ENCODE results near the gene FRAT2. TPM values are rescaled to one million over a fixed set of nuclear protein-coding genes. Genes with fewer than 3 reads are reported as not detected.
A peak's percentile ranks its signal among the peaks of the same experiment; 100 is the strongest.

FRAT2 gene
- total and polyA plus RNA-seq, 10 of the 15 experiments (the other 5 are each of a cell fraction or from before 2014, with no cell fraction given), result 0.69 to 5.9 (median 3.8) TPM

DNA sequence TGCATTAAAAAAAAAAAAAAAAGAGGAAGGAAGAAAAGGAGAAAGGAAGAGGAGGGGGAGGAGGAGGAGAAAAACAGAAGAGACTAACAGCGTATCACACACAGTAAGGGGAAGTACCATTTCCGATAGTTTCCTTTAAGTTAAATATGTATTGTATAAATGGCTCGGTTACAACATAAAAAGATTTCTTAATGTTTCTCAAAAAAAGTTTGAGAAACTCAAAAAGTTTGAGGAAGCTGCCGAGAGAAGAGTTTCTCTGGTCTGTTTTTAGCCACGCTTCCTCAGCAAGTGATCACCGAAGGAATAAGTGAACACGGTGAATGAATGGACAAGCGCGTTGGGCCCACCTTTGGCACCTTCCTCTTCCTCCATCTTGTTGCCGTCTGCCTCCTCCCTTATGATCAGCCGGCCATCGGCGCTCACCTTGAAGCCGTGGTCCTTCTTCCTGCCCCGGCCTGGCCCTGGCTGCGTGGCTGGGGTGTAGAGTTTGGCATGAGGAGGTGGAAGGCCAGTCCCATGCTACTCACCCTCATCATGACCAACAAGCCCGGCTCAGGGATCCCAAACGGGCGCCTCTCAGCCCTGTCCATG is 31.3 kb upstream of the FRAT2 start:
- H3K27ac ChIP-seq (ENCODE audit: control insufficient read depth, insufficient read depth), result 0 out of 2 replicates have a peak overlapping the region, but pooled peaks have one; percentile 6
- RAD21 ChIA-PET (ENCODE audit: unreplicated experiment), result no interaction called here
- H3K4me3 ChIP-seq, result no peak overlapping the region
- no peak for ATAC-seq
- CTCF ChIA-PET, result interaction anchor here (0.6 kb wide), 1 partner anchor 35 kb away, joined by 3 read pairs; the partner anchor contains the start of gene RRP12
- intact Hi-C loops (cut with micrococcal nuclease; ENCODE audit: unreplicated experiment), result no loop called here
- H3K4me1 ChIP-seq (ENCODE audit: control insufficient read depth, insufficient read depth, low read length), result no peaks in the 10 kb centered on the region; the same call in 1 of the 2 replicates
- WGBS (ENCODE audit: insufficient coverage, insufficient replicate concordance, low lambda C conversion rate, missing lambda C conversion rate), result 37% methylated on average over 19 of the region's 19 CpGs
- H2AFZ ChIP-seq (ENCODE audit: control insufficient read depth, low read depth, low read length), result no peak overlapping the region; the same call in 1 of the 2 replicates
- POLR2A ChIA-PET, result no interaction called here
- no peaks in the 10 kb centered on the region for H4K20me1 ChIP-seq (ENCODE audit: control insufficient read depth, insufficient read depth)
- H3K36me3 ChIP-seq (ENCODE audit: control insufficient read depth in 2 of 2, insufficient read depth in 2 of 2, low read length in 1 of 2), result peaks cover 10 to 18% of the 10 kb centered on the region in 2 experiments
- H3K27me3 ChIP-seq (replicated peaks in 1 of 2; ENCODE audit: control insufficient read depth in 2 of 2, insufficient read depth in 2 of 2, low read length in 1 of 2), result no peaks in the 10 kb centered on the region
- H3K4me2 ChIP-seq (ENCODE audit: control insufficient read depth, insufficient read depth), result no peak overlapping the region
- H3K9ac ChIP-seq (ENCODE audit: control insufficient read depth, insufficient read depth, low read length), result no peak overlapping the region
- in situ Hi-C loops (cut with MboI), result no loop called here
- DNase-seq (ENCODE audit: low read depth, low spot score), result no peak
- no peaks in the 10 kb centered on the region for H3K9me3 ChIP-seq (replicated peaks; ENCODE audit: control insufficient read depth, insufficient read depth, low read length)
- SMC1A ChIA-PET (ENCODE audit: uncharacterized antibody, unreplicated experiment), result no interaction called here
- BruUV-seq (replicated peaks), result no TSS peak
- no peaks in the 10 kb centered on the region for H3K79me2 ChIP-seq (ENCODE audit: control insufficient read depth, insufficient read depth, low read length)
- FAIRE-seq, result no peak
- TF ChIP-seq PBX3 (IDR thresholded peaks at IDR 0.05; ENCODE audit: insufficient replicate concordance, low read depth, low read length), result no peak
- TF ChIP-seq HCFC1 (IDR thresholded peaks at IDR 0.05; ENCODE audit: low read length), result no peak
- TF ChIP-seq, protein P1, sequence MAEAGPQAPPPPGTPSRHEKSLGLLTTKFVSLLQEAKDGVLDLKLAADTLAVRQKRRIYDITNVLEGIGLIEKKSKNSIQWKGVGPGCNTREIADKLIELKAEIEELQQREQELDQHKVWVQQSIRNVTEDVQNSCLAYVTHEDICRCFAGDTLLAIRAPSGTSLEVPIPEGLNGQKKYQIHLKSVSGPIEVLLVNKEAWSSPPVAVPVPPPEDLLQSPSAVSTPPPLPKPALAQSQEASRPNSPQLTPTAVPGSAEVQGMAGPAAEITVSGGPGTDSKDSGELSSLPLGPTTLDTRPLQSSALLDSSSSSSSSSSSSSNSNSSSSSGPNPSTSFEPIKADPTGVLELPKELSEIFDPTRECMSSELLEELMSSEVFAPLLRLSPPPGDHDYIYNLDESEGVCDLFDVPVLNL (IDR thresholded peaks at IDR 0.05; ENCODE audit: low read depth, low read length), result no peak
- no peak for TF ChIP-seq CREM (IDR thresholded peaks at IDR 0.05; ENCODE audit: low read depth)
- TF ChIP-seq EZH2 (IDR thresholded peaks at IDR 0.05; ENCODE audit: borderline replicate concordance, control insufficient read depth, low read depth, low read length), result no peak
- TF ChIP-seq CHD2 (IDR thresholded peaks at IDR 0.05; ENCODE audit: borderline replicate concordance, low read depth, low read length), result no peak
- TF ChIP-seq BACH1 (IDR thresholded peaks at IDR 0.05; ENCODE audit: borderline replicate concordance), result no peak
- TF ChIP-seq NRF1 (conservative IDR thresholded peaks at IDR 0.05; ENCODE audit: low read depth, low read length), result no peak
- no peak for TF ChIP-seq CBX5 (IDR thresholded peaks at IDR 0.05; ENCODE audit: low read depth)
- no peak for TF ChIP-seq RBBP5 (conservative IDR thresholded peaks at IDR 0.05)
- TF ChIP-seq FOXK2 (IDR thresholded peaks at IDR 0.05), result no peak
- TF ChIP-seq JUND (IDR thresholded peaks at IDR 0.05; ENCODE audit: low read depth, low read length), result no peak
- no peak for TF ChIP-seq RAD21 (IDR thresholded peaks at IDR 0.05; ENCODE audit: insufficient read depth, low read depth, low read length)
- TF ChIP-seq SKIL (IDR thresholded peaks at IDR 0.05; ENCODE audit: low read depth, poor library complexity, severe bottlenecking), result no peak
- TF ChIP-seq, protein P2, sequence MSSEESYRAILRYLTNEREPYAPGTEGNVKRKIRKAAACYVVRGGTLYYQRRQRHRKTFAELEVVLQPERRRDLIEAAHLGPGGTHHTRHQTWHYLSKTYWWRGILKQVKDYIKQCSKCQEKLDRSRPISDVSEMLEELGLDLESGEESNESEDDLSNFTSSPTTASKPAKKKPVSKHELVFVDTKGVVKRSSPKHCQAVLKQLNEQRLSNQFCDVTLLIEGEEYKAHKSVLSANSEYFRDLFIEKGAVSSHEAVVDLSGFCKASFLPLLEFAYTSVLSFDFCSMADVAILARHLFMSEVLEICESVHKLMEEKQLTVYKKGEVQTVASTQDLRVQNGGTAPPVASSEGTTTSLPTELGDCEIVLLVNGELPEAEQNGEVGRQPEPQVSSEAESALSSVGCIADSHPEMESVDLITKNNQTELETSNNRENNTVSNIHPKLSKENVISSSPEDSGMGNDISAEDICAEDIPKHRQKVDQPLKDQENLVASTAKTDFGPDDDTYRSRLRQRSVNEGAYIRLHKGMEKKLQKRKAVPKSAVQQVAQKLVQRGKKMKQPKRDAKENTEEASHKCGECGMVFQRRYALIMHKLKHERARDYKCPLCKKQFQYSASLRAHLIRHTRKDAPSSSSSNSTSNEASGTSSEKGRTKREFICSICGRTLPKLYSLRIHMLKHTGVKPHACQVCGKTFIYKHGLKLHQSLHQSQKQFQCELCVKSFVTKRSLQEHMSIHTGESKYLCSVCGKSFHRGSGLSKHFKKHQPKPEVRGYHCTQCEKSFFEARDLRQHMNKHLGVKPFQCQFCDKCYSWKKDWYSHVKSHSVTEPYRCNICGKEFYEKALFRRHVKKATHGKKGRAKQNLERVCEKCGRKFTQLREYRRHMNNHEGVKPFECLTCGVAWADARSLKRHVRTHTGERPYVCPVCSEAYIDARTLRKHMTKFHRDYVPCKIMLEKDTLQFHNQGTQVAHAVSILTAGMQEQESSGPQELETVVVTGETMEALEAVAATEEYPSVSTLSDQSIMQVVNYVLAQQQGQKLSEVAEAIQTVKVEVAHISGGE (CRISPR knock-in tag; IDR thresholded peaks at IDR 0.05), result no peak
- no peak for TF ChIP-seq SP1 (IDR thresholded peaks at IDR 0.05; ENCODE audit: low read depth, low read length)
